Neural cell (in vitro differentiated cells): ENCODE measurements around the gene NFIA. TPM values are rescaled to one million over a fixed set of nuclear protein-coding genes. Genes with fewer than 3 reads are reported as not detected.

Experiments
- H2AFZ ChIP-seq: fragments of 200-600, 300-800 bp; sonication (generic), shearing (Covaris generic); 2 replicates; pipeline ENCODE4 v1.6.0; 2014; ENCODE audit warnings: low read depth, mild to moderate bottlenecking, antibody characterized with exemption, low read length, moderate library complexity
- H3F3A ChIP-seq: fragments of 200-600 bp; shearing (Covaris generic); 2 replicates; pipeline ENCODE4 v1.6.1; 2016; ENCODE audit warnings: mild to moderate bottlenecking, moderate library complexity, mixed read lengths, antibody characterized with exemption, low read length; ENCODE audit not compliant: insufficient read depth, poor library complexity, severe bottlenecking
- H3K27ac ChIP-seq: fragments of 200-600, 300-800 bp; sonication (generic), shearing (Covaris generic); 2 replicates; pipeline ENCODE4 v1.5.1; 2014; ENCODE audit warnings: mild to moderate bottlenecking, low read length, moderate library complexity
- H3K27me3 ChIP-seq: fragments of 300-800, 200-600 bp; sonication (generic), shearing (Covaris generic); 2 replicates; pipeline ENCODE4 v1.6.0; 2014; ENCODE audit warnings: mild to moderate bottlenecking, low read depth, low read length, moderate library complexity; ENCODE audit not compliant: insufficient read depth
- H3K36me3 ChIP-seq: fragments of 300-800, 200-600 bp; sonication (generic), shearing (Covaris generic); 2 replicates; pipeline ENCODE4 v1.5.1; 2014; ENCODE audit warnings: mild to moderate bottlenecking, antibody characterized with exemption, low read length, moderate library complexity; ENCODE audit not compliant: insufficient read depth
- H3K4me2 ChIP-seq: fragments of 300-800, 200-600 bp; sonication (generic), shearing (Covaris generic); 2 replicates; pipeline ENCODE4 v1.6.0; 2014; ENCODE audit warnings: mild to moderate bottlenecking, low read length
- H3K4me3 ChIP-seq: fragments of 300-800, 200-600 bp; sonication (generic), shearing (Covaris generic); 2 replicates; pipeline ENCODE4 v1.5.1; 2014; ENCODE audit warnings: mild to moderate bottlenecking, low read length, moderate library complexity
- H3K79me2 ChIP-seq: fragments of 200-600 bp; shearing (Covaris generic); replicated peaks from 2 replicates; pipeline ENCODE4 v1.6.0; 2014; ENCODE audit warnings: mild to moderate bottlenecking, low read length, moderate library complexity; ENCODE audit not compliant: insufficient read depth
- H3K9ac ChIP-seq: fragments of 300-800, 200-600 bp; sonication (generic), shearing (Covaris generic); 2 replicates; pipeline ENCODE4 v1.6.1; 2016; ENCODE audit warnings: mild to moderate bottlenecking, low read length, mixed read lengths
- H3K9me2 ChIP-seq: fragments of 200-600 bp; shearing (Covaris generic); 2 replicates; pipeline ENCODE4 v1.6.1; 2016; ENCODE audit warnings: mild to moderate bottlenecking, low read length, mixed read lengths; ENCODE audit not compliant: insufficient read depth
- H3K9me3 ChIP-seq: fragments of 200-600, 300-800 bp; sonication (generic), shearing (Covaris generic); 2 replicates; pipeline ENCODE4 v1.6.1; 2016; ENCODE audit warnings: mild to moderate bottlenecking, mixed run types, low read length, moderate library complexity, mixed read lengths
- H4K20me1 ChIP-seq: fragments of 200-600 bp; shearing (Covaris generic); 2 replicates; pipeline ENCODE4 v1.6.1; 2016; ENCODE audit warnings: mild to moderate bottlenecking, mixed run types; ENCODE audit not compliant: insufficient read depth
- EP300 ChIP-seq: fragments of 450-650 bp; conservative IDR thresholded peaks from 2 replicates; pipeline ENCODE4 v1.6.1; 2014; ENCODE audit warnings: antibody characterized with exemption, mild to moderate bottlenecking, moderate library complexity; ENCODE audit not compliant: poor library complexity, severe bottlenecking
- EZH2 ChIP-seq: fragments of 200-600, 300-800 bp; shearing (Covaris generic), sonication (generic); IDR thresholded peaks from 2 replicates; pipeline ENCODE4 v1.6.1; 2014; ENCODE audit warnings: antibody characterized with exemption, low read length, borderline replicate concordance, mild to moderate bottlenecking; ENCODE audit not compliant: insufficient read depth, poor library complexity, severe bottlenecking
- MXI1 ChIP-seq: fragments of 450-650 bp; conservative IDR thresholded peaks from 2 replicates; pipeline ENCODE4 v1.6.1; 2014; ENCODE audit warnings: antibody characterized with exemption, mild to moderate bottlenecking; ENCODE audit not compliant: poor library complexity, severe bottlenecking
- POLR2AphosphoS5 ChIP-seq: IDR thresholded peaks from 2 replicates; pipeline ENCODE4 v1.6.1; 2012
- RAD21 ChIP-seq: fragments of 450-650 bp; conservative IDR thresholded peaks from 2 replicates; pipeline ENCODE4 v1.6.1; 2014; ENCODE audit warnings: antibody characterized with exemption, mild to moderate bottlenecking, moderate library complexity
- SMC3 ChIP-seq: fragments of 450-650 bp; conservative IDR thresholded peaks from 2 replicates; pipeline ENCODE4 v1.6.1; 2014; ENCODE audit warnings: antibody characterized with exemption, mild to moderate bottlenecking, moderate library complexity; ENCODE audit not compliant: poor library complexity
- TAF1 ChIP-seq: IDR thresholded peaks from 2 replicates; pipeline ENCODE4 v1.6.1; 2012; ENCODE audit warnings: low read depth
- polyA plus RNA-seq: library from polyadenylated mRNA; depleted of rRNA; stranded (reverse); fragments of >200 nt; gene quantifications from 2 replicates; pipeline ENCODE4 v1.2.3, GENCODE V29; 2014
- TF ChIP-seq, protein P1 (sequence below): IDR thresholded peaks from 2 replicates; pipeline ENCODE4 v1.6.1; 2012; ENCODE audit warnings: borderline replicate concordance
- TF ChIP-seq, protein P2 (sequence below): fragments of 450-650 bp; IDR thresholded peaks from 2 replicates; pipeline ENCODE4 v1.5.1; 2014; ENCODE audit warnings: antibody characterized with exemption, mild to moderate bottlenecking, moderate library complexity; ENCODE audit not compliant: poor library complexity, severe bottlenecking

Gene NFIA
- polyA plus RNA-seq, 1 donor from 2014 or later = 0.47 TPM

DNA sequence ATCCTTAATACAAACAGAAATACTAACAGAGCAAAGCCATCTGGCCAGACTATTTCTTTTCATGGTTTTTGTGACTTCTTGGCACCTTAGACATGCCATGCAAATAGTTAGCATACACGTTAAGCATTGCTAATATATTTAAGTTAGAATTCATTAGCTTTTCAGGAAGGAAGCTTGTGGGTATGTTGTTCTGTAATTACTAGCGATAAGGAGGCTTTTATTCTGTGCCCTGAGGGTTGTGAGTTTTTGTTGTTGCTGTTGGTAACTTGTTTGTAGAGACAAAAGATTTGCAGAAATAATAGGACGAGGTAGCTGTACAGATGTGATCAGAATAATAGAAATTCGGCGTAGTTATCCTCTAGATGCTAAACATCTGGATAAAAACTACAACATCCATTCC lies 337.3 kb downstream of the NFIA start:
- Histone ChIP-seq H3K9me2 (no peaks in the 10 kb centered on the region), H3F3A (no peaks in the 10 kb centered on the region), H3K4me2 (no peak overlapping the region), H2AFZ (no peak overlapping the region), H3K27ac (no peak overlapping the region), H3K36me3 (no peaks in the 10 kb centered on the region), H3K9me3 (no peaks in the 10 kb centered on the region), H3K27me3 (no peaks in the 10 kb centered on the region), H3K4me3 (no peak overlapping the region), H3K79me2 (no peaks in the 10 kb centered on the region), H4K20me1 (no peaks in the 10 kb centered on the region), H3K9ac (no peak overlapping the region)
- TF ChIP-seq POLR2AphosphoS5 (no peak), RAD21 (no peak), TAF1 (no peak), MXI1 (no peak), EP300 (no peak)
- TF ChIP-seq, protein P1, sequence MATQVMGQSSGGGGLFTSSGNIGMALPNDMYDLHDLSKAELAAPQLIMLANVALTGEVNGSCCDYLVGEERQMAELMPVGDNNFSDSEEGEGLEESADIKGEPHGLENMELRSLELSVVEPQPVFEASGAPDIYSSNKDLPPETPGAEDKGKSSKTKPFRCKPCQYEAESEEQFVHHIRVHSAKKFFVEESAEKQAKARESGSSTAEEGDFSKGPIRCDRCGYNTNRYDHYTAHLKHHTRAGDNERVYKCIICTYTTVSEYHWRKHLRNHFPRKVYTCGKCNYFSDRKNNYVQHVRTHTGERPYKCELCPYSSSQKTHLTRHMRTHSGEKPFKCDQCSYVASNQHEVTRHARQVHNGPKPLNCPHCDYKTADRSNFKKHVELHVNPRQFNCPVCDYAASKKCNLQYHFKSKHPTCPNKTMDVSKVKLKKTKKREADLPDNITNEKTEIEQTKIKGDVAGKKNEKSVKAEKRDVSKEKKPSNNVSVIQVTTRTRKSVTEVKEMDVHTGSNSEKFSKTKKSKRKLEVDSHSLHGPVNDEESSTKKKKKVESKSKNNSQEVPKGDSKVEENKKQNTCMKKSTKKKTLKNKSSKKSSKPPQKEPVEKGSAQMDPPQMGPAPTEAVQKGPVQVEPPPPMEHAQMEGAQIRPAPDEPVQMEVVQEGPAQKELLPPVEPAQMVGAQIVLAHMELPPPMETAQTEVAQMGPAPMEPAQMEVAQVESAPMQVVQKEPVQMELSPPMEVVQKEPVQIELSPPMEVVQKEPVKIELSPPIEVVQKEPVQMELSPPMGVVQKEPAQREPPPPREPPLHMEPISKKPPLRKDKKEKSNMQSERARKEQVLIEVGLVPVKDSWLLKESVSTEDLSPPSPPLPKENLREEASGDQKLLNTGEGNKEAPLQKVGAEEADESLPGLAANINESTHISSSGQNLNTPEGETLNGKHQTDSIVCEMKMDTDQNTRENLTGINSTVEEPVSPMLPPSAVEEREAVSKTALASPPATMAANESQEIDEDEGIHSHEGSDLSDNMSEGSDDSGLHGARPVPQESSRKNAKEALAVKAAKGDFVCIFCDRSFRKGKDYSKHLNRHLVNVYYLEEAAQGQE = no peak

DNA sequence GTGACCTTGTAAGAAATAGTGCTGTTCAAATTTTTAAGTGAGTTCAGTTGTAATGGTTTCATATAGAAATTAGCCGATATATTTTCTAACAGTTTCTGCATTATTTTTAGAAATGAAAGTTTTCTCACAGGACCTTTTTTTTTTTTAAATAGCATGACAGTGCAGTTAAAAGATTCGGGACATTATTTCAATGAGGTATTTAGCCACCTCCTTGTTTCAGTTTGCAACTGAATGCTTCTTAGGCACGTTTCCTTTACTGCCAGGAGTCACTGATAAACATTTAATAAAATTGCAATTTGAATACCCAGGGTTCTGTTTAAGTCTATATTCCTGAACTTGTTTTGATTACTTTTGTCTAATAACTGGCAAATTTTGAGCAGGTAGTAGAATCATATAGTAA lies 337.9 kb downstream of the NFIA start:
- H3K27me3 ChIP-seq = no peaks in the 10 kb centered on the region
- no peaks in the 10 kb centered on the region for H3K36me3 ChIP-seq
- H3K27ac ChIP-seq = no peak overlapping the region
- no peaks in the 10 kb centered on the region for H3K79me2 ChIP-seq
- no peaks in the 10 kb centered on the region for H3K9me3 ChIP-seq
- H2AFZ ChIP-seq = no peak overlapping the region
- no peaks in the 10 kb centered on the region for H3K9me2 ChIP-seq
- TF ChIP-seq TAF1 (no peak), RAD21 (no peak), POLR2AphosphoS5 (no peak), EZH2 (no peak), EP300 (no peak), SMC3 (no peak), MXI1 (no peak)
- TF ChIP-seq, protein P1 = no peak
- TF ChIP-seq, protein P2, sequence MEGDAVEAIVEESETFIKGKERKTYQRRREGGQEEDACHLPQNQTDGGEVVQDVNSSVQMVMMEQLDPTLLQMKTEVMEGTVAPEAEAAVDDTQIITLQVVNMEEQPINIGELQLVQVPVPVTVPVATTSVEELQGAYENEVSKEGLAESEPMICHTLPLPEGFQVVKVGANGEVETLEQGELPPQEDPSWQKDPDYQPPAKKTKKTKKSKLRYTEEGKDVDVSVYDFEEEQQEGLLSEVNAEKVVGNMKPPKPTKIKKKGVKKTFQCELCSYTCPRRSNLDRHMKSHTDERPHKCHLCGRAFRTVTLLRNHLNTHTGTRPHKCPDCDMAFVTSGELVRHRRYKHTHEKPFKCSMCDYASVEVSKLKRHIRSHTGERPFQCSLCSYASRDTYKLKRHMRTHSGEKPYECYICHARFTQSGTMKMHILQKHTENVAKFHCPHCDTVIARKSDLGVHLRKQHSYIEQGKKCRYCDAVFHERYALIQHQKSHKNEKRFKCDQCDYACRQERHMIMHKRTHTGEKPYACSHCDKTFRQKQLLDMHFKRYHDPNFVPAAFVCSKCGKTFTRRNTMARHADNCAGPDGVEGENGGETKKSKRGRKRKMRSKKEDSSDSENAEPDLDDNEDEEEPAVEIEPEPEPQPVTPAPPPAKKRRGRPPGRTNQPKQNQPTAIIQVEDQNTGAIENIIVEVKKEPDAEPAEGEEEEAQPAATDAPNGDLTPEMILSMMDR = no peak
- H3K4me3 ChIP-seq = no peak overlapping the region
- H3K4me2 ChIP-seq = no peak overlapping the region
- H3F3A ChIP-seq = no peaks in the 10 kb centered on the region
- no peak overlapping the region for H3K9ac ChIP-seq
- H4K20me1 ChIP-seq = no peaks in the 10 kb centered on the region
